HCT116 (cell line): Measurements from ENCODE around the gene LRP1. TPM values are rescaled to one million over a fixed set of nuclear protein-coding genes. Genes with fewer than 3 reads are reported as not detected.

Experiments
- ATAC-seq: fragments of 200-7000 bp; cut with Tn5 transposase; 2 replicates; pipeline ENCODE4 v1.9.1; 2020; ENCODE audit warnings: mild to moderate bottlenecking, moderate library complexity
- BruUV-seq: library from RNA; stranded (reverse); fragments of 400-500 nt; replicated peaks from 2 replicates; lab custom pipeline; 2021; lab: Mats Ljungman, UMichigan
- CTCF ChIA-PET: fragments of 300-600 bp; sonication (Branson Sonifier 250); formaldehyde crosslinking; loops from one replicate; lab custom pipeline; 2021; ENCODE audit warnings: antibody characterized with exemption; lab: Charles Lee
- POLR2A ChIA-PET: fragments of 300-600, 350-600 bp; sonication (Branson Sonifier 250); formaldehyde crosslinking; loops from one replicate; lab custom pipeline; 2021; ENCODE audit warnings: antibody characterized with exemption; lab: Charles Lee
- RAD21 ChIA-PET, 2 experiments: fragments of 300-600 bp; sonication (Branson Sonifier 250); formaldehyde crosslinking; loops; one replicate each; lab custom pipeline; 2023; ENCODE audit warnings: low total read pairs in 2 of 2; ENCODE audit not compliant: uncharacterized antibody in 2 of 2, unreplicated experiment in 2 of 2, low non-redundant PET in 1 of 2; lab: Charles Lee
- DNase-seq: peaks from one replicate; pipeline ENCODE4 v3.0.0-alpha.2; 2010; ENCODE audit warnings: low read depth, low spot score
- H2AFZ ChIP-seq: fragments of 200-600 bp; shearing (Covaris generic), sonication (generic); 2 replicates; pipeline ENCODE4 v1.6.1; 2017; ENCODE audit warnings: low read depth, mixed run types, mixed read lengths, antibody characterized with exemption, low read length; ENCODE audit not compliant: poor library complexity, severe bottlenecking
- H3K27ac ChIP-seq: 2 replicates; pipeline ENCODE4 v1.5.1; 2012; ENCODE audit warnings: low read depth, low read length
- H3K27me3 ChIP-seq: fragments of 200-600 bp; sonication (generic); 2 replicates; pipeline ENCODE4 v1.6.1; 2016; ENCODE audit warnings: mixed run types, low read length, mixed read lengths; ENCODE audit not compliant: insufficient read depth
- H3K36me3 ChIP-seq, 2 experiments: fragments of 200-500 bp in 1 of 2; fragments of 200-600 bp in 1 of 2; sonication (Bioruptor generic) in 1 of 2; sonication (generic) in 1 of 2; 2 replicates each; pipeline versions ENCODE4 v1.5.1 to v1.6.1; 2014 to 2016; ENCODE audit warnings: low read length in 2 of 2, inconsistent platforms in 1 of 2, mixed read lengths in 1 of 2, mixed run types in 1 of 2; ENCODE audit not compliant: insufficient read depth in 2 of 2, control insufficient read depth in 1 of 2
- H3K4me1 ChIP-seq, 2 experiments: fragments of 200-600 bp in 1 of 2; sonication (generic) in 1 of 2; 2 replicates each; pipeline versions ENCODE4 v1.5.1 to v1.6.1; 2012 to 2017; ENCODE audit warnings: low read length in 2 of 2, inconsistent platforms in 1 of 2, mild to moderate bottlenecking in 1 of 2, mixed read lengths in 1 of 2, mixed run types in 1 of 2, moderate library complexity in 1 of 2; ENCODE audit not compliant: insufficient read depth in 2 of 2, control insufficient read depth in 1 of 2
- H3K4me2 ChIP-seq: fragments of 200-600 bp; sonication (generic); 2 replicates; pipeline ENCODE4 v1.6.1; 2017; ENCODE audit warnings: mixed run types, low read length, mixed read lengths
- H3K4me3 ChIP-seq, 2 experiments: fragments of 200-600 bp in 1 of 2; sonication (generic) in 1 of 2; replicated peaks in 1 of 2; 2 replicates each; pipeline ENCODE4 v1.5.1; 2011 to 2016; ENCODE audit warnings: low read length in 2 of 2, control low read depth in 1 of 2, low read depth in 1 of 2, mild to moderate bottlenecking in 1 of 2, mixed read lengths in 1 of 2, mixed run types in 1 of 2
- H3K79me2 ChIP-seq: fragments of 200-600 bp; sonication (generic); 2 replicates; pipeline ENCODE4 v1.6.1; 2017; ENCODE audit warnings: mild to moderate bottlenecking, mixed run types, low read length, moderate library complexity, mixed read lengths; ENCODE audit not compliant: insufficient read depth
- H3K9ac ChIP-seq: fragments of 200-600 bp; sonication (generic); 2 replicates; pipeline ENCODE4 v1.6.1; 2016; ENCODE audit warnings: low read length, mixed read lengths
- H3K9me2 ChIP-seq: fragments of 200-600 bp; sonication (generic), shearing (Covaris generic); 2 replicates; pipeline ENCODE4 v1.6.1; 2017; ENCODE audit warnings: mixed run types, mild to moderate bottlenecking, moderate library complexity; ENCODE audit not compliant: insufficient read depth
- H3K9me3 ChIP-seq, 2 experiments: fragments of 200-500 bp in 1 of 2; fragments of 200-600 bp in 1 of 2; sonication (Bioruptor generic) in 1 of 2; sonication (generic) in 1 of 2; 2 replicates each; pipeline ENCODE4 v1.6.1; 2014 to 2017; ENCODE audit warnings: low read length in 2 of 2, mixed read lengths in 2 of 2, inconsistent platforms in 1 of 2, low read depth in 1 of 2, mild to moderate bottlenecking in 1 of 2, mixed run types in 1 of 2, moderate library complexity in 1 of 2; ENCODE audit not compliant: control insufficient read depth in 1 of 2, insufficient read depth in 1 of 2
- H4K20me1 ChIP-seq: fragments of 200-600 bp; sonication (generic), shearing (Covaris generic); 2 replicates; pipeline ENCODE4 v1.6.1; 2017; ENCODE audit warnings: mixed run types, mild to moderate bottlenecking, moderate library complexity; ENCODE audit not compliant: insufficient read depth
- ATF3 ChIP-seq: IDR thresholded peaks from 2 replicates; pipeline ENCODE4 v1.6.1; 2012
- CEBPB ChIP-seq: IDR thresholded peaks from 2 replicates; pipeline ENCODE4 v1.6.1; 2012; ENCODE audit warnings: low read depth
- CTCF ChIP-seq, 3 experiments: fragments of 200-600 bp in 1 of 3; sonication (generic) in 1 of 3; IDR thresholded peaks in 2 of 3; conservative IDR thresholded peaks in 1 of 3; 2 replicates each; pipeline ENCODE4 v1.5.1; 2012 to 2017; ENCODE audit warnings: low read depth in 2 of 3, low read length in 2 of 3, antibody characterized with exemption in 1 of 3, borderline replicate concordance in 1 of 3, control low read depth in 1 of 3, mild to moderate bottlenecking in 1 of 3, mixed read lengths in 1 of 3, mixed run types in 1 of 3, moderate library complexity in 1 of 3; ENCODE audit not compliant: insufficient read depth in 1 of 3
- EGR1 ChIP-seq: IDR thresholded peaks from 2 replicates; pipeline ENCODE4 v1.6.1; 2012; ENCODE audit warnings: low read depth
- EZH2phosphoT487 ChIP-seq: fragments of 200-600 bp; IDR thresholded peaks from 2 replicates; pipeline ENCODE4 v1.6.1; 2018; ENCODE audit warnings: antibody characterized with exemption, borderline replicate concordance
- FOSL1 ChIP-seq: IDR thresholded peaks from 2 replicates; pipeline ENCODE4 v1.6.1; 2012; ENCODE audit warnings: low read depth
- JUND ChIP-seq: IDR thresholded peaks from 2 replicates; pipeline ENCODE4 v1.6.1; 2012
- POLR2A ChIP-seq: IDR thresholded peaks from 2 replicates; pipeline ENCODE4 v1.7.0; 2011; ENCODE audit warnings: borderline replicate concordance; ENCODE audit not compliant: insufficient read depth, insufficient read length; ENCODE audit errors: extremely low read depth
- POLR2AphosphoS5 ChIP-seq: IDR thresholded peaks from 2 replicates; pipeline ENCODE4 v1.6.1; 2011; ENCODE audit warnings: mild to moderate bottlenecking, low read depth, low read length, moderate library complexity
- RAD21 ChIP-seq: IDR thresholded peaks from 2 replicates; pipeline ENCODE4 v1.6.1; 2012; ENCODE audit warnings: low read depth, mild to moderate bottlenecking
- REST ChIP-seq: IDR thresholded peaks from 2 replicates; pipeline ENCODE4 v1.6.1; 2012; ENCODE audit warnings: low read depth
- SP1 ChIP-seq: IDR thresholded peaks from 2 replicates; pipeline ENCODE4 v1.6.1; 2012; ENCODE audit warnings: low read depth
- YY1 ChIP-seq: IDR thresholded peaks from 2 replicates; pipeline ENCODE4 v1.6.1; 2011; ENCODE audit warnings: low read length, low read depth, moderate library complexity, mild to moderate bottlenecking; ENCODE audit not compliant: insufficient replicate concordance; ENCODE audit errors: extremely low read depth
- ZBTB33 ChIP-seq: IDR thresholded peaks from 2 replicates; pipeline ENCODE4 v1.6.1; 2011; ENCODE audit warnings: mild to moderate bottlenecking, low read length, moderate library complexity; ENCODE audit not compliant: insufficient replicate concordance; ENCODE audit errors: extremely low read depth
- ZFX ChIP-seq: fragments of 450-650 bp; IDR thresholded peaks from 2 replicates; pipeline ENCODE4 v1.6.1; 2017
- ZNF274 ChIP-seq: fragments of 200-500 bp; sonication (Bioruptor generic); IDR thresholded peaks from 2 replicates; pipeline ENCODE4 v1.6.1; 2014; ENCODE audit warnings: mild to moderate bottlenecking, low read depth, low read length, inconsistent platforms
- intact Hi-C: fragments of 100-400 bp; cut with micrococcal nuclease; formaldehyde crosslinking; loops from 2 replicates; pipeline ENCODE4 v1.10.0; 2022
- total RNA-seq: library from RNA; stranded (reverse); gene quantifications from one replicate; pipeline ENCODE4 v1.2.1, GENCODE V29; 2021; ENCODE audit not compliant: unreplicated experiment

LRP1 gene
- total RNA-seq, 1 experiment from 2014 or later = 12.0 TPM

- intact Hi-C loops = no loop called here
- H4K20me1 ChIP-seq = no peaks in the 10 kb centered on the region
- peaks cover 0 to 8% of the 10 kb centered on the region in 2 experiments; a peak in 3 of 4 replicates for H3K4me1 ChIP-seq
- H3K4me3 ChIP-seq = no peak overlapping the region
- BruUV-seq = no TSS peak
- no peak overlapping the region for H3K27ac ChIP-seq
- no peak overlapping the region for H3K4me2 ChIP-seq
- RAD21 ChIA-PET = no interaction called here
- no peaks in the 10 kb centered on the region for H3K9me3 ChIP-seq
- H3K9me2 ChIP-seq = no peaks in the 10 kb centered on the region
- POLR2A ChIA-PET = interaction anchor here (1.0 to 1.4 kb wide), 2 partner anchors 60 to 75 kb away, joined by 3 to 4 read pairs; partner anchors contain the start of gene LRP1
- peaks cover 0 to 3% of the 10 kb centered on the region in 2 experiments; a peak in 1 of 4 replicates for H3K36me3 ChIP-seq
- no peak overlapping the region for H2AFZ ChIP-seq
- CTCF ChIA-PET = interaction anchor here (1.3 to 1.8 kb wide), 2 partner anchors 11 to 26 kb away, joined by 6 read pairs; no protein-coding TSS in a partner anchor
- TF ChIP-seq POLR2A (no peak), FOSL1 (no peak), RAD21 (no peak), REST (no peak), POLR2AphosphoS5 (no peak), JUND (no peak), YY1 (no peak), EGR1 (no peak), ZBTB33 (no peak), ZFX (no peak), ZNF274 (no peak), ATF3 (no peak), EZH2phosphoT487 (no peak), SP1 (no peak), CEBPB (no peak), CTCF (IDR thresholded peaks at IDR 0.05 in 2 of 3, conservative IDR thresholded peaks at IDR 0.05 in 1 of 3; ENCODE audit: borderline replicate concordance in 1 of 3, insufficient read depth in 1 of 3, low read depth in 2 of 3, low read length in 2 of 3) (no peak)
- TF ChIP-seq, all 23 proteins: peak for 0
- H3K79me2 ChIP-seq = no peaks in the 10 kb centered on the region
- DNase-seq (no peak), ATAC-seq (no peak)
- no peak overlapping the region for H3K9ac ChIP-seq
- H3K27me3 ChIP-seq = no peaks in the 10 kb centered on the region
Observed at GRCh38 chr12:57187222-57188089, 59.2 kb downstream of the LRP1 start.
